Heart left ventricle (tissue), 16 donors: ENCODE data around the gene SLC12A8. TPM values are rescaled to one million over a fixed set of nuclear protein-coding genes. Genes with fewer than 3 reads are reported as not detected.

Source experiments
- ATAC-seq, 4 donors: fragments of 200-7000 bp; cut with Tn5 transposase; one replicate each; pipeline ENCODE4 v1.9.1; 2020 to 2022; ENCODE audit warnings: moderate library complexity in 4 of 4, mild to moderate bottlenecking in 3 of 4, moderate number of reproducible peaks in 1 of 4
- DNase-seq, 5 donors: peaks; one replicate each; pipeline ENCODE4 v3.0.0-alpha.2; 2020
- H3K27ac ChIP-seq, 12 donors: fragments of 200-600 bp; sonication (generic) in 4 of 12; one replicate each; pipeline versions ENCODE4 v1.5.0 to v1.8.0; 2016 to 2022; ENCODE audit warnings: mild to moderate bottlenecking in 2 of 12
- H3K27me3 ChIP-seq, 9 donors: fragments of 200-600 bp; sonication (generic) in 2 of 9; one replicate each; pipeline versions ENCODE4 v1.5.1 to v1.8.0; 2016 to 2022; ENCODE audit warnings: mild to moderate bottlenecking in 3 of 9
- H3K36me3 ChIP-seq, 9 donors: fragments of 200-600 bp; sonication (generic) in 2 of 9; one replicate each; pipeline versions ENCODE4 v1.5.0 to v1.8.0; 2018 to 2022; ENCODE audit warnings: mild to moderate bottlenecking in 2 of 9
- H3K4me1 ChIP-seq, 12 donors: fragments of 200-600 bp; sonication (generic) in 4 of 12; one replicate each; pipeline versions ENCODE4 v1.5.0 to v1.8.0; 2016 to 2022; ENCODE audit warnings: mild to moderate bottlenecking in 3 of 12
- H3K4me3 ChIP-seq, 12 donors: fragments of 200-600 bp; sonication (generic) in 4 of 12; one replicate each; pipeline versions ENCODE4 v1.5.0 to v1.8.0; 2017 to 2022; ENCODE audit warnings: mild to moderate bottlenecking in 9 of 12, moderate library complexity in 4 of 12
- H3K9me3 ChIP-seq, 12 donors: fragments of 200-600 bp; sonication (generic) in 4 of 12; one replicate each; pipeline versions ENCODE4 v1.5.0 to v1.8.0; 2016 to 2022; ENCODE audit warnings: mild to moderate bottlenecking in 1 of 12
- CTCF ChIP-seq, 12 donors: fragments of 200-600 bp; sonication (generic) in 4 of 12; IDR thresholded peaks; one replicate each; pipeline versions ENCODE4 v1.5.0 to v1.8.0; 2018 to 2022; ENCODE audit warnings: antibody characterized with exemption in 12 of 12, mild to moderate bottlenecking in 5 of 12
- POLR2A ChIP-seq, 2 donors: fragments of 450-650 bp; IDR thresholded peaks; one replicate each; pipeline ENCODE4 v1.6.1; 2017; ENCODE audit warnings: antibody characterized with exemption in 2 of 2, mild to moderate bottlenecking in 2 of 2, moderate library complexity in 2 of 2
- WGBS, 4 donors: extraction: QIAGEN DNeasy Blood & Tissue Kit in 2 of 4; methylation state at CpG; one replicate each; pipeline versions ENCODE4 v1.1.5 to v1.1.7; 2013 to 2018; 5-methylcytosine and 5-hydroxymethylcytosine counted together
- intact Hi-C, 10 donors: fragments of 100-400 bp; cut with DNase I; formaldehyde crosslinking; loops; one replicate each; pipeline versions ENCODE4 v1.11.1 to v1.14.2; 2022
- polyA plus RNA-seq, 2 donors: library from polyadenylated mRNA; stranded (reverse); fragments of 200-250 nt; gene quantifications; one replicate each; pipeline ENCODE4 v1.2.3, GENCODE V29; 2013
- total RNA-seq, 9 donors: library from RNA; depleted of rRNA in 2 of 9; stranded (reverse); fragments of >200 nt in 2 of 9; fragmentation: NEBNext Ultra II Directional in 3 of 9; extraction: Animal tissue kit (Norgen Biotek cat#: 25700) in 3 of 9; gene quantifications; one replicate each; pipeline versions ENCODE4 v1.1.0 to v1.2.4, GENCODE V29; 2016 to 2023
- donor health status: ischemic (EF 13 %, LVEDD 7.1; RV severe dilation, severe dysfunction).
- donor health status: healthy with polysubstance abuse.
- donor health status: DM: no; HTN: yes; CAD: no.
- donor health status: DM: no; HTN: no; CAD: no.
- donor health status: ischemic (EF 25% LVEDD 6.9; RV normal size, moderate dysfunction).
- donor health status: ischemic (EF 25% LVEDD 5.7; RV mildly dilated, moderate dysfunction).
- donor health status: healthy.
- donor health status: DM: yes; HTN: yes; CAD: no.
- donor health status: ischemic (EF 35%, LVEDD 5.7; RV mildly dilated, moderate dysfunction).
- donor health status: nonischemic (EF 11% LVEDD 7.7; RV severe dilation, severe dysfunction).
- donor health status: DM: yes; HTN: yes; CAD: no.
- donor health status: PGD.
- donor health status: ischemic (EF 29% LVEDD 5.4; RV normal size, mild dysfunction).
- donor health status: nonischemic (EF 23%, LVEDD 6.1; RV moderate dilation, normal function).

The SLC12A8 gene
- total and polyA plus RNA-seq, 11 donors: 0.09 to 1.9 (median 0.68) TPM; not detected in 3

GRCh38 chr3:125062904-125063618, 149.5 kb downstream of the SLC12A8 start:
- intact Hi-C loops: loop anchor here in 5 of 10 donors (2.0 to 10.0 kb wide), 4 partner anchors 52 to 82 kb away; no protein-coding TSS in a partner anchor
- peak in 3 of 5 donors; percentile 36 to 51 (median 45) for DNase-seq
- Histone ChIP-seq H3K9me3 (no peaks in the 10 kb centered on the region), H3K4me1 (peaks cover 13 to 48% (median 36%) of the 10 kb centered on the region in 12 donors), H3K27ac (peak overlapping the region; percentile 17 to 95 (median 76)), H3K27me3 (no peaks in the 10 kb centered on the region), H3K36me3 (no peaks in the 10 kb centered on the region), H3K4me3 (peak overlapping the region in 3 of 12 donors; percentile 31 to 48 (median 33))
- 18 to 25% (median 22%) methylated on average over 7 of the region's 7 CpGs for WGBS, 4 donors
- peak; percentile 28 to 70 (median 64) for ATAC-seq
- TF ChIP-seq POLR2A (IDR thresholded peaks at IDR 0.05): no peak
- TF ChIP-seq CTCF (IDR thresholded peaks at IDR 0.05): no peak

GRCh38 chr3:125061646-125062045, 150.9 kb downstream of the SLC12A8 start:
- DNase-seq (no peak), ATAC-seq (peak; percentile 1 to 7 (median 4))
- Histone ChIP-seq H3K4me1 (peaks cover 17 to 61% (median 47%) of the 10 kb centered on the region in 12 donors), H3K27ac (peak overlapping the region; percentile 43 to 95 (median 79)), H3K27me3 (no peaks in the 10 kb centered on the region), H3K9me3 (no peaks in the 10 kb centered on the region), H3K36me3 (no peaks in the 10 kb centered on the region), H3K4me3 (peak overlapping the region in 9 of 12 donors; percentile 3 to 48 (median 33))
- WGBS, 4 donors: 57 to 63% (median 61%) methylated on average over 5 of the region's 5 CpGs
- TF ChIP-seq CTCF (IDR thresholded peaks at IDR 0.05): no peak
- no peak for TF ChIP-seq POLR2A (IDR thresholded peaks at IDR 0.05)
- intact Hi-C loops: loop anchor here in 5 of 10 donors (2.0 to 10.0 kb wide), 4 partner anchors 53 to 83 kb away; no protein-coding TSS in a partner anchor

GRCh38 chr3:125061170-125061569, 151.4 kb downstream of the SLC12A8 start:
- ATAC-seq (peak; percentile 69 to 87 (median 84)), DNase-seq (peak in 4 of 5 donors; percentile 71 to 80 (median 74))
- Histone ChIP-seq H3K9me3 (no peaks in the 10 kb centered on the region), H3K4me1 (peaks cover 17 to 66% (median 52%) of the 10 kb centered on the region in 12 donors), H3K36me3 (no peaks in the 10 kb centered on the region), H3K27ac (peak overlapping the region; percentile 43 to 95 (median 79)), H3K27me3 (no peaks in the 10 kb centered on the region), H3K4me3 (peak overlapping the region in 9 of 12 donors; percentile 3 to 48 (median 33))
- no peak for TF ChIP-seq CTCF (IDR thresholded peaks at IDR 0.05)
- TF ChIP-seq POLR2A (IDR thresholded peaks at IDR 0.05): peak in 1 of 2 donors; percentile 34
- WGBS, 4 donors: 3 to 17% (median 10%) methylated on average over 4 of the region's 4 CpGs
- intact Hi-C loops: loop anchor here in 4 of 10 donors (5.0 to 10.0 kb wide), 3 partner anchors 54 to 84 kb away; no protein-coding TSS in a partner anchor
